Spleen (tissue), 11 donors: ENCODE results near the gene RPLP1. TPM values are rescaled to one million over a fixed set of nuclear protein-coding genes. Genes with fewer than 3 reads are reported as not detected.

Source experiments
- DNase-seq: peaks from one replicate; pipeline ENCODE4 v3.0.0-alpha.2; 2020
- H3K27ac ChIP-seq, 8 donors: fragments of 200-600 bp; sonication (generic) in 7 of 8; 1 replicate in 4 of 8; 2 replicates in 4 of 8; pipeline versions ENCODE4 v1.5.0 to v1.8.0; 2016 to 2021; ENCODE audit warnings: inconsistent platforms in 4 of 8, mild to moderate bottlenecking in 4 of 8, moderate library complexity in 1 of 8
- H3K27me3 ChIP-seq, 7 donors: fragments of 200-600 bp; sonication (generic) in 6 of 7; replicated peaks in 1 of 7; 1 replicate in 4 of 7; 2 replicates in 3 of 7; pipeline versions ENCODE4 v1.5.0 to v1.8.0; 2016 to 2021; ENCODE audit warnings: inconsistent platforms in 3 of 7, mild to moderate bottlenecking in 1 of 7
- H3K36me3 ChIP-seq, 6 donors: fragments of 200-600 bp; sonication (generic) in 5 of 6; 1 replicate in 4 of 6; 2 replicates in 2 of 6; pipeline versions ENCODE4 v1.5.0 to v1.8.0; 2016 to 2021; ENCODE audit warnings: inconsistent platforms in 2 of 6
- H3K4me1 ChIP-seq, 6 donors: fragments of 200-600 bp; sonication (generic) in 5 of 6; 1 replicate in 3 of 6; 2 replicates in 3 of 6; pipeline versions ENCODE4 v1.5.0 to v1.8.0; 2016 to 2021; ENCODE audit warnings: inconsistent platforms in 3 of 6
- H3K4me3 ChIP-seq, 8 donors: fragments of 200-600 bp; sonication (generic) in 7 of 8; 1 replicate in 4 of 8; 2 replicates in 4 of 8; pipeline versions ENCODE4 v1.5.0 to v1.8.0; 2016 to 2021; ENCODE audit warnings: inconsistent platforms in 4 of 8, mild to moderate bottlenecking in 4 of 8, moderate library complexity in 2 of 8
- H3K9me3 ChIP-seq, 8 donors: fragments of 200-600 bp; sonication (generic) in 7 of 8; 1 replicate in 4 of 8; 2 replicates in 4 of 8; pipeline versions ENCODE4 v1.5.0 to v1.8.0; 2016 to 2021; ENCODE audit warnings: inconsistent platforms in 4 of 8
- POLR2A ChIP-seq, 3 donors: fragments of 450-650 bp; IDR thresholded peaks; one replicate each; pipeline ENCODE4 v1.5.1; 2017; ENCODE audit warnings: antibody characterized with exemption in 3 of 3, mild to moderate bottlenecking in 1 of 3
- POLR2AphosphoS5 ChIP-seq, 3 donors: sonication (generic); formaldehyde crosslinking; IDR thresholded peaks; one replicate each; pipeline ENCODE4 v1.5.1; 2017; ENCODE audit warnings: antibody characterized with exemption in 3 of 3
- WGBS, 5 donors: extraction: QIAGEN DNeasy Blood & Tissue Kit in 3 of 5; methylation state at CpG; one replicate each; pipeline versions ENCODE4 v1.1.5 to v1.1.7; 2013 to 2018; 5-methylcytosine and 5-hydroxymethylcytosine counted together
- intact Hi-C: fragments of 100-400 bp; cut with DNase I; formaldehyde crosslinking; loops from one replicate; pipeline ENCODE4 v1.15.0; 2023; ENCODE audit warnings: low total_unique reads
- polyA plus RNA-seq, 3 donors: library from polyadenylated mRNA; stranded (reverse); fragments of 200-250 nt; gene quantifications; one replicate each; pipeline ENCODE4 v1.2.1, GENCODE V29; 2013
- total RNA-seq, 7 donors: library from RNA; depleted of rRNA in 3 of 7; stranded (reverse); fragments of >200 nt in 3 of 7; fragmentation: NEBNext Ultra II Directional in 4 of 7; extraction: Animal tissue kit (Norgen Biotek cat#: 25700) in 4 of 7; gene quantifications; one replicate each; pipeline versions ENCODE4 v1.1.0 to v1.2.1, GENCODE V29; 2016 to 2021
- TF ChIP-seq, protein P1 (sequence below), 11 experiments: fragments of 200-600 bp in 7 of 11; fragments of 450-650 bp in 4 of 11; sonication (generic) in 4 of 11; IDR thresholded peaks in 8 of 11; conservative IDR thresholded peaks in 3 of 11; 1 replicate in 7 of 11; 2 replicates in 4 of 11; pipeline versions ENCODE4 v1.4.0 to v1.8.0; 2016 to 2021; ENCODE audit warnings: antibody characterized with exemption in 11 of 11, inconsistent platforms in 4 of 11, mild to moderate bottlenecking in 1 of 11
- donor health status: healthy with polysubstance abuse.
- donor health status: DM: no; HTN: no; CAD: no; lungs with moderate emphysema.
- donor health status: DM: no; HTN: no; CAD: no.
- donor health status: Bipolar disorder and iron deficiency.
- donor health status: healthy.
- donor health status: DM: no; HTN: no; CAD: no.
- donor health status: DM: yes; HTN: yes; CAD: no.

The RPLP1 gene
- total and polyA plus RNA-seq, 10 donors, result 439 to 3,995 (median 1,492) TPM

DNA sequence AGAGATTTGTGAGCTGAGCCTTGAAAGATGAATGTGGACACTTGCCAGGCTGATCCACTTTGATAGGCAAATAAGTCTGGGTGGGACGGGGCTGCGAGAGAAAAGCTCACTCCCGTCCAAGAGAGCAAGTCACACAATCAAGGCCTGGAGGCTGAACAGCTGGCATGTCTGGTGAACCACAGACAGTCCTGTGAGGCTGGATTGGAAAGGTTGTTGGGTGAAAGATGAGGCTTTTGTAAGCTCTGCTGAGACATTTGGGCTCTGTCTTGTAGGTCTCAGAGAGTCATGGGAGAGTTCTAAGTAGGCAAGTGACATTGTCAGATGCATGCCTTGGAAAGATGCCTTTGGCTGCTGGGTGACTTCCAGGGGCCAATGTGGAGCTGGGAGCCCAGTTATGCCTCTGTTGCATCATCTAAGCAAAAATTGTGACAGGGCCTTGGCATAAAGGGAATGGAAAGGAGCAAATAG is 38.5 kb downstream of the RPLP1 start:
- no peak overlapping the region for H3K4me3 ChIP-seq
- peaks cover 0 to 5% (median 0%) of the 10 kb centered on the region in 6 donors for H3K4me1 ChIP-seq
- peaks cover 0 to 8% (median 2%) of the 10 kb centered on the region in 8 donors for H3K9me3 ChIP-seq
- no peak for DNase-seq
- no peaks in the 10 kb centered on the region for H3K36me3 ChIP-seq
- 69 to 86% (median 79%) methylated on average over 3 of the region's 3 CpGs for WGBS, 5 donors
- H3K27me3 ChIP-seq, result no peaks in the 10 kb centered on the region
- TF ChIP-seq POLR2A (IDR thresholded peaks at IDR 0.05) (no peak), POLR2AphosphoS5 (IDR thresholded peaks at IDR 0.05) (no peak)
- TF ChIP-seq, protein P1, sequence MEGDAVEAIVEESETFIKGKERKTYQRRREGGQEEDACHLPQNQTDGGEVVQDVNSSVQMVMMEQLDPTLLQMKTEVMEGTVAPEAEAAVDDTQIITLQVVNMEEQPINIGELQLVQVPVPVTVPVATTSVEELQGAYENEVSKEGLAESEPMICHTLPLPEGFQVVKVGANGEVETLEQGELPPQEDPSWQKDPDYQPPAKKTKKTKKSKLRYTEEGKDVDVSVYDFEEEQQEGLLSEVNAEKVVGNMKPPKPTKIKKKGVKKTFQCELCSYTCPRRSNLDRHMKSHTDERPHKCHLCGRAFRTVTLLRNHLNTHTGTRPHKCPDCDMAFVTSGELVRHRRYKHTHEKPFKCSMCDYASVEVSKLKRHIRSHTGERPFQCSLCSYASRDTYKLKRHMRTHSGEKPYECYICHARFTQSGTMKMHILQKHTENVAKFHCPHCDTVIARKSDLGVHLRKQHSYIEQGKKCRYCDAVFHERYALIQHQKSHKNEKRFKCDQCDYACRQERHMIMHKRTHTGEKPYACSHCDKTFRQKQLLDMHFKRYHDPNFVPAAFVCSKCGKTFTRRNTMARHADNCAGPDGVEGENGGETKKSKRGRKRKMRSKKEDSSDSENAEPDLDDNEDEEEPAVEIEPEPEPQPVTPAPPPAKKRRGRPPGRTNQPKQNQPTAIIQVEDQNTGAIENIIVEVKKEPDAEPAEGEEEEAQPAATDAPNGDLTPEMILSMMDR (IDR thresholded peaks at IDR 0.05 in 8 of 11, conservative IDR thresholded peaks at IDR 0.05 in 3 of 11), result no peak
- no peak overlapping the region for H3K27ac ChIP-seq
- intact Hi-C loops, result no loop called here

DNA sequence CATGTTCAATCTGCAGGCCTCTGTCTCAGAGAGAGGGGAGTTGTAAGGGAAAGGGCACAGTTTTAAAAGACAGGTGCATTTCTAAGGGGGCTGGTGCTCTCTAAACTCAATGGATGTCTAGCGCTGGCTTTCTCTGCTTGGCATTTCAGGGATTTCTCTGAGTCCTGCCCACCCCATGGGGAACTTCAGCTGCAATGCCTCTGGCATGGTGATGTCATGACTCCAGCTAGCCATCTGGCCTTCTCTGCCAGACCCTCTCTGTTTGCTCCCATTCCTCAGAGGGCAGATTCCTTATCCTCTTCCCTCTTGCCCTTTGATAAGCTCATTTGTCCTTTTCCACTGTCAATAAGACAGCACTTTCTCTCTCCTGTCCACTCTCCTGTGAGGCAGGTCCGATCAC is 40.8 kb downstream of the RPLP1 start:
- H3K27ac ChIP-seq, result no peak overlapping the region
- TF ChIP-seq POLR2A (IDR thresholded peaks at IDR 0.05) (no peak), POLR2AphosphoS5 (IDR thresholded peaks at IDR 0.05) (no peak)
- TF ChIP-seq, protein P1 (IDR thresholded peaks at IDR 0.05 in 8 of 11, conservative IDR thresholded peaks at IDR 0.05 in 3 of 11), result no peak
- H3K36me3 ChIP-seq, result no peaks in the 10 kb centered on the region
- 92 to 98% (median 94%) methylated on average over 2 of the region's 2 CpGs for WGBS, 5 donors
- H3K4me1 ChIP-seq, result peaks cover 0 to 5% (median 0%) of the 10 kb centered on the region in 6 donors
- intact Hi-C loops, result no loop called here
- no peaks in the 10 kb centered on the region for H3K27me3 ChIP-seq
- H3K4me3 ChIP-seq, result no peak overlapping the region
- no peak for DNase-seq
- H3K9me3 ChIP-seq, result peaks cover 0 to 6% (median 0%) of the 10 kb centered on the region in 8 donors

DNA sequence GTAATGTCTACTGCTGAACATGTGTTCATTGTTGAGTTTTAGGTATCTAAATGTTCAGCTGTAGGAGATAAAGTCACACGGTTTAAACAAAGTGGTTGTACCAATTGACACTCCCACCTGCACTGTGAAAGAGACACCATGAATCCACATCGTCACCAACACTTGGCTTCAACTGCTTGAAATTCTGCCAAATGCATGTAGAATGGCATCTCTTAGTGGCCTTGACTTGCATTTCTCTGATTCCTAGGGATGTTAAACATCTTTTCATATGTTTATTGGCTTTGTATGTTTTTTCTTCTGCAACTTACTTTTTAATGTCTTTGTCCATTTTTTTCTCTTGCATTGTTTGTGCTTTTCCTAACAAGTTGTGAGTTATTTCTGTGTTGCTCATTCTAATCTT is 43.4 kb downstream of the RPLP1 start:
- no peak for TF ChIP-seq POLR2AphosphoS5 (IDR thresholded peaks at IDR 0.05)
- TF ChIP-seq POLR2A (IDR thresholded peaks at IDR 0.05), result no peak
- TF ChIP-seq, protein P1 (IDR thresholded peaks at IDR 0.05 in 8 of 11, conservative IDR thresholded peaks at IDR 0.05 in 3 of 11), result no peak
- DNase-seq, result no peak
- H3K4me3 ChIP-seq, result no peak overlapping the region
- no peaks in the 10 kb centered on the region for H3K4me1 ChIP-seq
- intact Hi-C loops, result no loop called here
- no peak overlapping the region for H3K27ac ChIP-seq
- peaks cover 0 to 6% (median 0%) of the 10 kb centered on the region in 8 donors for H3K9me3 ChIP-seq
- H3K36me3 ChIP-seq, result no peaks in the 10 kb centered on the region
- H3K27me3 ChIP-seq, result peaks cover 0 to 3% (median 0%) of the 10 kb centered on the region in 7 donors
- 49 to 78% (median 67%) methylated on average over 2 of the region's 2 CpGs for WGBS, 5 donors

DNA sequence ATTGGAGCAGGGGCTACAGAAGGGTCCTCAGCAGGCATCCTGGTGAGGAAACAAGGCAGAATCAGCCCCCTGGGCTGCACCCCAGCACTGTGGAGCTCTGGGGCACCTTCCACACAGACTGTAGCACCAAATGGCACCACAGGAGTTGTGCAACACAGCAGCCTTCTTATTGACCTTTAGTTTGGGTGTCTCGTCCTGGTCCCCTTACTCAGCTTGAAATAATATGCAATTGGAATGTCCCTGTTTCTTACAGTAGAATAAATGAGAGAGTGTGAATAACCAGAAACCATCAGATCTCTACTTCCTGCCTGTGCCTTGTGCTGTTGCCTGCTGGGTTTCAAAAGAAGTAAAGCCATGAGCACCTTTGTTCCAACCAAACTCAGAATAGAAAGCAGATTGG is 44.5 kb downstream of the RPLP1 start:
- H3K27me3 ChIP-seq, result peaks cover 0 to 3% (median 0%) of the 10 kb centered on the region in 7 donors
- WGBS, 5 donors, result 60 to 83% (median 61%) methylated on average over 1 of the region's 1 CpG

More for the DNA sequence above, 44.5 kb downstream of the RPLP1 start:
- no peak overlapping the region for H3K4me3 ChIP-seq
- H3K27ac ChIP-seq, result no peak overlapping the region
- intact Hi-C loops, result no loop called here
- H3K9me3 ChIP-seq, result no peaks in the 10 kb centered on the region
- TF ChIP-seq POLR2AphosphoS5 (IDR thresholded peaks at IDR 0.05) (no peak), POLR2A (IDR thresholded peaks at IDR 0.05) (no peak)
- TF ChIP-seq, protein P1 (IDR thresholded peaks at IDR 0.05 in 8 of 11, conservative IDR thresholded peaks at IDR 0.05 in 3 of 11), result no peak
- DNase-seq, result no peak
- H3K4me1 ChIP-seq, result no peaks in the 10 kb centered on the region
- no peaks in the 10 kb centered on the region for H3K36me3 ChIP-seq
